K562 (cell line): ENCODE results near the gene GOLIM4. TPM values are rescaled to one million over a fixed set of nuclear protein-coding genes. Genes with fewer than 3 reads are reported as not detected.

Source experiments
- ELF1 ChIP-seq: fragments of 200-800 bp; sonication (Bioruptor generic); IDR thresholded peaks from 2 replicates; pipeline ENCODE4 v1.6.1; 2016; ENCODE audit warnings: missing genetic modification characterization, missing compliant biosample characterization
- ZNF212 ChIP-seq: fragments of 450-650 bp; formaldehyde crosslinking; IDR thresholded peaks from 2 replicates; pipeline ENCODE4 v1.4.0; 2020; ENCODE audit warnings: mild to moderate bottlenecking
- polyA plus RNA-seq, 8 experiments: library from polyadenylated mRNA; depleted of rRNA in 4 of 8; stranded (reverse) in 5 of 8; unstranded in 3 of 8; fragments of >200 nt; fragmentation: Nextera tagmentation in 2 of 8; fragmentation: Illumina TruSeq in 1 of 8; extraction: Ambion mirVana in 2 of 8; extraction: Trizol in 1 of 8; gene quantifications; 2 replicates each; pipeline versions ENCODE4 v1.2.1 to v1.2.3, GENCODE V29; 2011 to 2014; ENCODE audit warnings: inconsistent platforms in 1 of 8, missing spikeins in 1 of 8
- total RNA-seq, 7 experiments: library from RNA; depleted of rRNA in 6 of 7; stranded (reverse); fragments of >200 nt in 6 of 7; fragmentation: Illumina TruSeq in 2 of 7; extraction: Trizol in 2 of 7; gene quantifications; 2 replicates each; pipeline versions ENCODE4 v1.2.1 to v1.2.3, GENCODE V29; 2011 to 2021; ENCODE audit warnings: low replicate concordance in 1 of 7
- TF ChIP-seq, protein P1 (sequence below): sonication (generic); formaldehyde crosslinking; IDR thresholded peaks from 2 replicates; pipeline ENCODE4 v1.8.1; 2023; ENCODE audit warnings: missing genetic modification reagents, mild to moderate bottlenecking, borderline replicate concordance
- TF ChIP-seq, protein P2 (sequence below): fragments of 250-450 bp; sonication (Bioruptor Pico); IDR thresholded peaks from 2 replicates; pipeline ENCODE4 v1.8.0; 2021; ENCODE audit warnings: borderline replicate concordance, mild to moderate bottlenecking, moderate library complexity; ENCODE audit not compliant: poor library complexity, severe bottlenecking

GOLIM4 gene
- total and polyA plus RNA-seq, 9 of the 15 experiments (the other 6 are each of a cell fraction or from before 2014, with no cell fraction given) = 9.3 to 39.4 (median 31.0) TPM

- TF ChIP-seq, protein P1, sequence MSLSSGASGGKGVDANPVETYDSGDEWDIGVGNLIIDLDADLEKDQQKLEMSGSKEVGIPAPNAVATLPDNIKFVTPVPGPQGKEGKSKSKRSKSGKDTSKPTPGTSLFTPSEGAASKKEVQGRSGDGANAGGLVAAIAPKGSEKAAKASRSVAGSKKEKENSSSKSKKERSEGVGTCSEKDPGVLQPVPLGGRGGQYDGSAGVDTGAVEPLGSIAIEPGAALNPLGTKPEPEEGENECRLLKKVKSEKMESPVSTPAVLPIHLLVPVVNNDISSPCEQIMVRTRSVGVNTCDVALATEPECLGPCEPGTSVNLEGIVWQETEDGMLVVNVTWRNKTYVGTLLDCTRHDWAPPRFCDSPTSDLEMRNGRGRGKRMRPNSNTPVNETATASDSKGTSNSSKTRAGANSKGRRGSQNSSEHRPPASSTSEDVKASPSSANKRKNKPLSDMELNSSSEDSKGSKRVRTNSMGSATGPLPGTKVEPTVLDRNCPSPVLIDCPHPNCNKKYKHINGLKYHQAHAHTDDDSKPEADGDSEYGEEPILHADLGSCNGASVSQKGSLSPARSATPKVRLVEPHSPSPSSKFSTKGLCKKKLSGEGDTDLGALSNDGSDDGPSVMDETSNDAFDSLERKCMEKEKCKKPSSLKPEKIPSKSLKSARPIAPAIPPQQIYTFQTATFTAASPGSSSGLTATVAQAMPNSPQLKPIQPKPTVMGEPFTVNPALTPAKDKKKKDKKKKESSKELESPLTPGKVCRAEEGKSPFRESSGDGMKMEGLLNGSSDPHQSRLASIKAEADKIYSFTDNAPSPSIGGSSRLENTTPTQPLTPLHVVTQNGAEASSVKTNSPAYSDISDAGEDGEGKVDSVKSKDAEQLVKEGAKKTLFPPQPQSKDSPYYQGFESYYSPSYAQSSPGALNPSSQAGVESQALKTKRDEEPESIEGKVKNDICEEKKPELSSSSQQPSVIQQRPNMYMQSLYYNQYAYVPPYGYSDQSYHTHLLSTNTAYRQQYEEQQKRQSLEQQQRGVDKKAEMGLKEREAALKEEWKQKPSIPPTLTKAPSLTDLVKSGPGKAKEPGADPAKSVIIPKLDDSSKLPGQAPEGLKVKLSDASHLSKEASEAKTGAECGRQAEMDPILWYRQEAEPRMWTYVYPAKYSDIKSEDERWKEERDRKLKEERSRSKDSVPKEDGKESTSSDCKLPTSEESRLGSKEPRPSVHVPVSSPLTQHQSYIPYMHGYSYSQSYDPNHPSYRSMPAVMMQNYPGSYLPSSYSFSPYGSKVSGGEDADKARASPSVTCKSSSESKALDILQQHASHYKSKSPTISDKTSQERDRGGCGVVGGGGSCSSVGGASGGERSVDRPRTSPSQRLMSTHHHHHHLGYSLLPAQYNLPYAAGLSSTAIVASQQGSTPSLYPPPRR (CRISPR knock-in tag) = no peak
- TF ChIP-seq ZNF212 (CRISPR knock-in tag) (no peak), ELF1 (no peak)
- TF ChIP-seq, protein P2, sequence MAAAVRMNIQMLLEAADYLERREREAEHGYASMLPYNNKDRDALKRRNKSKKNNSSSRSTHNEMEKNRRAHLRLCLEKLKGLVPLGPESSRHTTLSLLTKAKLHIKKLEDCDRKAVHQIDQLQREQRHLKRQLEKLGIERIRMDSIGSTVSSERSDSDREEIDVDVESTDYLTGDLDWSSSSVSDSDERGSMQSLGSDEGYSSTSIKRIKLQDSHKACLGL = no peak
- TF ChIP-seq, all 486 proteins: peak for 0
Measured at GRCh38 chr3:168104361-168104760, 8.6 kb upstream of the GOLIM4 start (continued).
